CD4-positive, alpha-beta T cell treated with Interleukin-10 for 1 hour (primary cell): ENCODE measurements around the gene DSE.

ENCODE experiments used
- DNase-seq: peaks from one replicate; pipeline ENCODE4 v3.0.0-alpha.2; 2020

The DSE gene

DNA sequence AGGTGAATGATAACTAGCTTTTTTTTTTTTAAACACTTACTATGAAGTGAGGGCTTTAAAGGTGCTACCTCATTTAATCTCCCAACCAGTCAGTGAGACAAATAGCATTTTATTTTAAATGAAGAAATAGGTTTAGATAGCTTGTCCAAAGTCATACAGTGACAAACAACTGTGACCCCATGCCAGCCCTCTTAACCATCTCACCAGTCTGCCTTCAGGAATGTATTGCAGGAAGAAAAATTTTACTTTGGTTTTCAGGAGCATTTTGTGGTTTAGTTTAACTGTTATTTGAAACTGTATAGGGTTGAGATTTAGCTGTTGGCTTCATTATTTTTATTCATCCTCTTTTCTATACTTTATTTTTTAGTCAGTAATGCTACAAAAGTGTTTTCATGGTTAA, 18.6 kb downstream of the DSE start:
- DNase-seq = no peak

DNA sequence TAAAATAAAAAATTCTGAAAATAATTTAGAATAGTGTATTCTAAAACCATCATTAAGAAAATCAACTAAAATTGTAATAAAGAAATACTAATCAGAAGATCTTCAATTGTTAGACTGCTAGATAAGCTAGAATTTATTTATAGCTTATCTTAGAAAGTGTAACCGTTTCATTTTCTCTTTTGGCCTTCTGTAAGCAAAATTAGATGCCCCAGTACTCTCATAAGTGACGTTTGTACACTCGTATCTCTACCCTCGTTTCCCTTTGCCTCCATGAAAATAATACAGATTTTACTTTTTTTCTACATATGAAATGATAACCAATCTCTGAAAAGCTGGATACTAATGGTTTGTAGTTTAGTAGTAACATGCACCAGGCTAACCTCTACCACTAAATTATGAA, 19.8 kb downstream of the DSE start:
- no peak for DNase-seq

- peak; percentile 70 for DNase-seq
Measured at GRCh38 chr6:116392132-116393013, 21.6 kb downstream of the DSE start.

DNA sequence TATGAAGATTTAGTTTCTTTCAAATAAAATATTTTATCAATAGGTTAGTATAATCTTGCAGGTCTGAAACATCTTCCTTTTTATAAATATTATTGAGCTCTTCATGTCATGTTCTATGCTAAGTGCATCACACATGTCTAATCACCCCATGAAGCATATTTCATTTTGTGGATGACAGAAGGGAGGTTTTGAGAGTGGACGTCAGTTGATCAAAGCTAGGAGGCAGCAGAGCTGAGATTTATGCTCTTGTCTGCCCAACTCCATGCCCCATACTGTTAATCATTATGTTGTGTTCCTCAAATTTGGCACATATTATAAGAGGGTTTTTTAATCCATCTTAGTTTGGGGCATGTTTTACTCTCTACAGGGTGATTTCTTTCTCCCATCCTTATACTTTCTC, 22.7 kb downstream of the DSE start:
- no peak for DNase-seq

DNA sequence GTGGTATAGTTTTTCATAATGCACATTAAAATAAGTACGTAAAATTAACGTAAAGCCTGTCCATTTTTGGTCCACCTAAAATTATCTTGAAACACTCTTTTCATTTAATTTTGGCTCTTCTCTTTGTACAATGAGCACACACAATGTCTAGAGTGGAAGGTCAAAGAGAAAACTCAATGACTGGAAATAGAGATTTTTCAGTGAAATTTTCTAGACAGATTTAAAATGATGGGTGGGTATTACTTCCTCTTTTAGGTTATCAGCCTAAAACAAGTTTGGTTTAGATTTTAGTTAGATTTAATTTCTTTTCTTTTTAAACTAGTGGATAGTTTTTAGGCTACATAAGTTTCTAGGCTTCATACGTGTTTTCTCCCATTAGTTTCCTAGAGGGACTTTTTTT, 24.9 kb downstream of the DSE start:
- no peak for DNase-seq

GRCh38 chr6:116396441-116396840, 25.7 kb downstream of the DSE start:
- DNase-seq = no peak

GRCh38 chr6:116397914-116398313, 27.2 kb downstream of the DSE start:
- no peak for DNase-seq

DNA sequence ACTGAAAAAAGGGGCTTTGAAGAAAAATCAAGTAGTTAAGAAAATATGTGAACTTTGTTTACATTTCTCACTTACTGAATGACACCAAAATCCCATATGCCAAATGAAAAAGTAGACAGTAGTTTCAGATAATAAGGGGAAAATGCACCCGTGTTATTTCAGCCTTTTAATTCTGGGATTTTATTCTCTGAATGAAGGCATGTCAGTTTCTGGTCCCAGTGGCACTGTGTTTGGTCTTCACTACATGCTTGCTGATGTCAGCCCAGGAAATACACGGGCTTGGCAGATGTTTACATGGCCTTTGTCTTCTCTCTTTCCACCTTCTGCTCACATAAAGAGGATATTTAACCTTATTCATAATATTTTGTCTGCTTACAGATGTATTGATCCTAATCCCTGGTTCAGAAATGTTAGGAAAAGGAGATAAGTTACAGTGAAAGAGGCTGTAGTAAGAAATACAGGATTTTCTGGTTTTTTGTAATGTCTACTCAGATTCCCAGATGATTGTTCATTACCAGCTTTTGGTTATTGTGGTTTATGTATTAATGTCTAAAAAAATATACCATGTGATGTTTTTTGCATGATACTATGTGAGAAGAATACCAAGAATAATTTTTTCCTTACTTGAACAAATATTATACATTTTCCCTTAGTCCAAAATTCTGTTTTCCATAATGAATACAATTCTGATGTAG, 27.7 kb downstream of the DSE start:
- no peak for DNase-seq

DNA sequence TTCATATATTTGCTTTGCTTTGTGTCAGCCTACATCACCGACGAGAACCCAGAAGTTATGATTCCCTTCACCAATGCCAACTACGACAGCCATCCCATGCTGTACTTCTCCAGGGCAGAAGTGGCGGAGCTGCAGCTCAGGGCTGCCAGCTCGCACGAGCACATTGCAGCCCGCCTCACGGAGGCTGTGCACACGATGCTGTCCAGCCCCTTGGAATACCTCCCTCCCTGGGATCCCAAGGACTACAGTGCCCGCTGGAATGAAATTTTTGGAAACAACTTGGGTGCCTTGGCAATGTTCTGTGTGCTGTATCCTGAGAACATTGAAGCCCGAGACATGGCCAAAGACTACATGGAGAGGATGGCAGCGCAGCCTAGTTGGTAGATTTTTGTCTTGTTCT, 28.5 kb downstream of the DSE start:
- DNase-seq = no peak

DNA sequence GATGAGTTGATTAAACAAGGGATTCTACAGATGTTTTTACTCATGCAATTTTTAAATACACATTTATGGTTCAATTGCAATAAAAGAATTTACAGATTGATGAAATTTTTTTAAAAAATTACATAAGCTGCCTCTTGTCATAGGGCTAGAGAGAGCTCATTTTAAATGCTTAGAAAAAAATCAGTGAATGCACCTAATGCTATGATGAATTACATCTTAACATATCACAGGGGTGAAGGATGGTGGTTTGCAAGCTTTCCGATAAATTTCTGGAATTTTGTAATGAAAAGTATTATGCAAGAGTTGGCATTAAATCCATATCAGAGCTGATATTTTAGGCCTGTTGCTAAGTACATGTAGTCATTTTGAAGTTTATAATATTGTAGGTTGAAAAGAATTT, 29.6 kb downstream of the DSE start:
- DNase-seq = no peak

- DNase-seq = no peak
Measured at GRCh38 chr6:116402108-116402937, 31.6 kb downstream of the DSE start.

DNA sequence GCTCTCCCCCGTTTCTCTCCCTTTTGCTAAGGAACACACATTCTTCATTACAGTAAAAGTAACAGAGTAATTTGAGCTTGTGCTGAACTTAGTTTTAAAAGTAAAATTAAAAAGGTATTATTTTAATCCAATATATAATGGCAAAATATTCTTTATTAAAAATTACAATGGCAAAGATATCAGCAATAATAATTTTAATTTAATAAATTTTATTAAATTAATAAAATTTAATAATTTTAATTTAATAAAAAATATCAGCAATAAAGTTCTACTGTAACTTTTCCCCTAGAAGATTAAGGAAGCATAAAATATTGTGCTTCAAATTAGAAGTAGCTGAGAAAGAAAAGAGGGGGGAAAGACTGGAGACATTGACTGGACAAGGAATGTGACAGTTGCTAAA, 32.5 kb downstream of the DSE start:
- DNase-seq = no peak

DNA sequence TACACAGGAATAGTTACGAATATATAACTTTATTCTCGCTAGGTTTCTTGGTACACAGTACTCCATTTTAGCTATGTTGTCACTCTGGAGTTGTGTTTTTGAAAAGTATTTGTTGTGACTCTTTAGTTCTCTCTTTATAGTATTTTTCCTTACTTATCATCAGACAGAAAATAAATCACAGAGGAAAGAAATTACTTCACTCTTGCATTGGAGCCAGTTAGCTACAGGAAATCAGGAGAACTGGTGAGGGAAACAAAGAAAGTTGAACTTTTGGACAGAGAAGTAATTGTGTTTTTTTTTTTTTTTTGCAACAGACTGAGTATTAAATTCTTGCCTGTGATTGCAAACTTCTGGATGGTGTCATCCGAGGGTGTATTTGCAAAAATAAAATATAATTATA, 33.9 kb downstream of the DSE start:
- DNase-seq = no peak

DNA sequence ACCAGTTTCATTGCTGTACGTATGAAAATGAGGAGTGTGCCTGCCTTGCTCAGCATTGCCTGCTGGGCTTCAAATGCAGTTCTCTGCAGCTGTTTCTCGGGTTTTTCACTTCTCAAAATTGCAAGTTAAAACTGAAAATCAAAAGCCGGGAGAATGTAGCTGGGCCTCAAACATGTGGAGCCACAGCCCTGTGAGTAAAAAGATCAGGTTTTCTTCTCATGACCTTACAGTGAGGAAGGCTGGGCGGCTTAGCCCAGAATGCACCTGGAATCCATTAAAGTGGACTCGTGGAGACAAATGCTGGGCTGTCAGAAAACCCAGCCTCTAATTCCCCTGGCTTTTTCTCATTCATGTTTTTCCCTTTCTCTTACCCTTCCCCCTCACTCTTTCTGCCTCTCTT, 34.4 kb downstream of the DSE start:
- no peak for DNase-seq

- DNase-seq = no peak
Measured at GRCh38 chr6:116405652-116406356, 35.1 kb downstream of the DSE start.

- DNase-seq = no peak
Measured at GRCh38 chr6:116406678-116407345, 36.1 kb downstream of the DSE start.

GRCh38 chr6:116408491-116408890, 37.7 kb downstream of the DSE start:
- DNase-seq = no peak

DNA sequence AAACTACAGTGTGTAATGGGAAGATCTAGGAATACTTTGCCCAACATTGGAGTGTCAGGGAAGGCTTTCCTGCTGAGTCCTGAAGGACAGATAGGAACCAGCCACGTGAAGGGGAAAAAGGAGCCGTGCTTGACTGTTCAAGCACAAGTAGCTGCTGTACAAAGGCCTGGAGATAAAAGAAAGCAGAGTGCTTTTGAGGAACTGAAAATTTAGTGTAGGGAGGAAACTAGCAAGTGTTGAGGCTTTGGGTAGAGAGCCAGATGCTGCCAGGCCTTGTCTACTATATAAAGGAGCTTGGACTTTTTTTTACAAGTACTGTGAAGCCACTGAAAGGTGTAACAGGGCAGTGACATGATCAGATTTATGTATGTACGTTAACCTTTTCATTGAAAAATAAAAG, 39.0 kb downstream of the DSE start:
- DNase-seq = no peak

- DNase-seq = no peak
Measured at GRCh38 chr6:116411284-116411623, 40.5 kb downstream of the DSE start.

DNA sequence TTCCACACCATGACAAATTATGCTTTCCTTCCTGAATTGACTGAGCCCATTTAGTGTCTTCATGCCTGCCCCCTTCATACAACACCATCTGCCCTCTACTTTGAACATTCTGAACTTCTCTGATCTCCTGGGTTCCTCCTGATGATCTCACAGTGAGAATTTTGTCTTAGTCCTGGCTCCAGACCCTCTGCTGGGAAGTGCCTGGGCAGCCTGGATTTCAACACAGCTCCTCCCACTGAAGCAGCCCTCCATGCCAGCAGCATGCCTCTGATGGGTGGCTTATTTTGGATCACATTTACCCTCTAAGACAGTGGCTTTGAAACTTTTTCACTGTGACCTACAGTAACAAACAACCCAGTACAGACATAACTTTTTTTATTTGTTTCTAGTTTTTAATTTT, 41.5 kb downstream of the DSE start:
- no peak for DNase-seq

DNA sequence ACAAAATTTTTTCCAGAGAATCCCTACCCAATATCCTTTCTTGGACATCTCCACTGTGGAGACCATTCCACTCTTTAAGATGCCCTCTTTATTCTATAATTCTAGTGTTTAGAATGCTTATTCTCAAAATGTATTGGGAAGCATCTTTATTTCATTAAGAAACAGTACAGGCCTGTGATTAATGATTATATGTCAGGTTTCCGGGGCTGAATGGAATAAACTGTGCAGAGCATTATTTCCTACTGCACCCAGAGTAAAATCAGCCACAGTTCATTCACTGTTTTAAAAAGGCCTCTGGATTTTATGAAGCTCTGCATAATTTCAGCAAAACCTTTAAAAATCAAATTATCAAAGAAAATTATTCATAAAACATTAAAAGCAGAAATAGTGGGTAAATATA, 42.6 kb downstream of the DSE start:
- no peak for DNase-seq

GRCh38 chr6:116417661-116418060, 46.9 kb downstream of the DSE start:
- no peak for DNase-seq
